A549 (cell line): Measurements from ENCODE around the gene CCT8. TPM values are rescaled to one million over a fixed set of nuclear protein-coding genes. Genes with fewer than 3 reads are reported as not detected.

Experiments used
- ATAC-seq, 2 experiments: fragments of 200-7000 bp in 1 of 2; fragments of >200 bp in 1 of 2; cut with Nextera tagmentation in 1 of 2; cut with Tn5 transposase in 1 of 2; 3 replicates each; pipeline versions ENCODE4 v1.8.0 to v1.9.1; 2018 to 2020; ENCODE audit warnings: mild to moderate bottlenecking in 1 of 2, moderate library complexity in 1 of 2
- CTCF ChIA-PET: fragments of 300-600 bp; sonication (Branson Sonifier 250); formaldehyde crosslinking; extraction: SDS; loops from one replicate; lab custom pipeline; 2021; ENCODE audit warnings: antibody characterized with exemption, inconsistent platforms; lab: Yijun Ruan, JAX
- POLR2A ChIA-PET: fragments of 350-600 bp; formaldehyde crosslinking; extraction: SDS; loops from one replicate; lab custom pipeline; 2021; ENCODE audit warnings: antibody characterized with exemption, inconsistent platforms; lab: Yijun Ruan, JAX
- DNase-seq, 2 experiments: peaks; one replicate each; pipeline versions ENCODE4 v3.0.0 to v3.0.0-alpha.2; 2011 to 2016; ENCODE audit warnings: low read depth in 1 of 2, low spot score in 1 of 2
- FAIRE-seq: peaks from 2 replicates; lab custom pipeline; 2011; peaks lifted over from hg19 to GRCh38; lab: Jason Lieb, UNC
- H3K27ac ChIP-seq, 2 experiments: fragments of >200 bp; sonication (Bioruptor Twin); formaldehyde crosslinking; 3 replicates each; pipeline ENCODE4 v1.5.1; 2016 to 2017
- H3K4me1 ChIP-seq: fragments of >200 bp; sonication (Bioruptor Twin); formaldehyde crosslinking; 3 replicates; pipeline ENCODE4 v1.6.1; 2016
- H3K4me2 ChIP-seq: fragments of >200 bp; sonication (Bioruptor Twin); formaldehyde crosslinking; 3 replicates; pipeline ENCODE4 v1.6.1; 2016
- H3K4me3 ChIP-seq: fragments of >200 bp; sonication (Bioruptor Twin); formaldehyde crosslinking; 3 replicates; pipeline ENCODE4 v1.5.1; 2016
- H3K9me3 ChIP-seq: fragments of >200 bp; sonication (Bioruptor Twin); formaldehyde crosslinking; 3 replicates; pipeline ENCODE4 v1.6.1; 2016
- BCL3 ChIP-seq: fragments of >200 bp; sonication (Bioruptor Twin); formaldehyde crosslinking; IDR thresholded peaks from 3 replicates; pipeline ENCODE4 v1.6.1; 2016
- CBX2 ChIP-seq: fragments of 200-600 bp; sonication (generic); IDR thresholded peaks from 2 replicates; pipeline ENCODE4 v1.6.1; 2016; ENCODE audit warnings: low read depth, mild to moderate bottlenecking, borderline replicate concordance
- CHD4 ChIP-seq: fragments of 200-600 bp; sonication (generic); IDR thresholded peaks from 2 replicates; pipeline ENCODE4 v1.6.1; 2016; ENCODE audit warnings: antibody characterized with exemption, mild to moderate bottlenecking, borderline replicate concordance
- E2F6 ChIP-seq: IDR thresholded peaks from 2 replicates; pipeline ENCODE4 v1.6.1; 2012; ENCODE audit warnings: low read depth, borderline replicate concordance
- ESRRA ChIP-seq: fragments of 150-350 bp; IDR thresholded peaks from 2 replicates; pipeline ENCODE4 v1.6.1; 2014; ENCODE audit warnings: mild to moderate bottlenecking, low read length, borderline replicate concordance
- FOSB ChIP-seq: fragments of 250-450 bp; sonication (Bioruptor Pico); IDR thresholded peaks from 2 replicates; pipeline ENCODE4 v1.5.0; 2020; ENCODE audit warnings: mild to moderate bottlenecking, moderate library complexity
- FOSL2 ChIP-seq, 2 experiments: fragments of 450-650 bp in 1 of 2; fragments of >200 bp in 1 of 2; sonication (Bioruptor Twin) in 1 of 2; formaldehyde crosslinking; IDR thresholded peaks; 2 replicates each; pipeline versions ENCODE4 v1.5.0 to v1.6.1; 2016 to 2020; ENCODE audit warnings: mild to moderate bottlenecking in 1 of 2, moderate library complexity in 1 of 2
- HES2 ChIP-seq: fragments of >200 bp; sonication (Bioruptor Twin); formaldehyde crosslinking; IDR thresholded peaks from 2 replicates; pipeline ENCODE4 v1.6.1; 2016
- HOXA7 ChIP-seq: fragments of 250-450 bp; sonication (Bioruptor Pico); IDR thresholded peaks from 2 replicates; pipeline ENCODE4 v1.5.0; 2020; ENCODE audit warnings: mild to moderate bottlenecking, moderate library complexity
- HOXB5 ChIP-seq: fragments of 250-450 bp; sonication (Bioruptor Pico); IDR thresholded peaks from 2 replicates; pipeline ENCODE4 v1.5.0; 2020; ENCODE audit warnings: mild to moderate bottlenecking, moderate library complexity
- JUNB ChIP-seq: fragments of >200 bp; sonication (Bioruptor Twin); formaldehyde crosslinking; IDR thresholded peaks from 2 replicates; pipeline ENCODE4 v1.6.1; 2016
- KDM1A ChIP-seq: fragments of 200-600 bp; sonication (generic); IDR thresholded peaks from 2 replicates; pipeline ENCODE4 v1.6.1; 2016; ENCODE audit warnings: low read depth, mild to moderate bottlenecking
- KDM5A ChIP-seq: fragments of 200-600 bp; sonication (generic); IDR thresholded peaks from 2 replicates; pipeline ENCODE4 v1.6.1; 2016; ENCODE audit warnings: antibody characterized with exemption, mild to moderate bottlenecking
- MAX ChIP-seq: IDR thresholded peaks from 2 replicates; pipeline ENCODE4 v1.6.1; 2012
- POLR2AphosphoS2 ChIP-seq: conservative IDR thresholded peaks from 2 replicates; pipeline ENCODE4 v1.6.1; 2012; ENCODE audit warnings: low read length, improper control_type of control experiment, inconsistent platforms
- RARB ChIP-seq: fragments of 250-450 bp; sonication (Bioruptor Pico); IDR thresholded peaks from 2 replicates; pipeline ENCODE4 v1.8.0; 2021; ENCODE audit warnings: mild to moderate bottlenecking, moderate library complexity
- SREBF2 ChIP-seq: fragments of 450-650 bp; IDR thresholded peaks from 2 replicates; pipeline ENCODE4 v1.6.1; 2014; ENCODE audit warnings: mild to moderate bottlenecking, moderate library complexity
- TFCP2L1 ChIP-seq: fragments of 250-450 bp; sonication (Bioruptor Pico); IDR thresholded peaks from 2 replicates; pipeline ENCODE4 v1.5.0; 2021; ENCODE audit warnings: mild to moderate bottlenecking
- ZFP36 ChIP-seq: fragments of 450-650 bp; IDR thresholded peaks from 2 replicates; pipeline ENCODE4 v1.6.1; 2014; ENCODE audit warnings: borderline replicate concordance; ENCODE audit not compliant: partially characterized antibody
- WGBS: methylation state at CpG from one replicate; pipeline ENCODE4 v1.1.6; 2017; ENCODE audit errors: missing lambda C conversion rate; 5-methylcytosine and 5-hydroxymethylcytosine counted together
- polyA plus RNA-seq, 4 experiments: library from polyadenylated mRNA; depleted of rRNA in 3 of 4; stranded (reverse); fragments of >200 nt; fragmentation: RNase III in 1 of 4; extraction: RNeasy Plus Mini Kit Qiagen cat#74134 plus additional on column Dnase treatment in 1 of 4; gene quantifications; 2 replicates in 3 of 4; 3 replicates in 1 of 4; pipeline ENCODE4 v1.2.3, GENCODE V29; 2011 to 2017

The CCT8 gene
- polyA plus RNA-seq, 2 of the 4 experiments (the other 2 are of a cell fraction), result 216 to 296 TPM

GRCh38 chr21:29083306-29083705 is 9.9 kb upstream of the CCT8 start:
- 79% methylated on average over 3 of the region's 3 CpGs for WGBS
- CTCF ChIA-PET, result interaction anchor here (1.4 kb wide), 1 partner anchor 265 kb away, joined by 4 read pairs; no protein-coding TSS in a partner anchor
- no peak for ATAC-seq

GRCh38 chr21:29082046-29082815 is 8.8 kb upstream of the CCT8 start:
- no peak overlapping the region for H3K27ac ChIP-seq
- DNase-seq (no peak), FAIRE-seq (no peak), ATAC-seq (no peak)
- H3K4me2 ChIP-seq, result no peak overlapping the region
- H3K4me3 ChIP-seq, result no peak overlapping the region
- ChIA-PET POLR2A (no interaction called here), CTCF (interaction anchor here (0.8 to 1.4 kb wide), 2 partner anchors 266 to 290 kb away, joined by 4 to 5 read pairs; no protein-coding TSS in a partner anchor)
- WGBS, result 88% methylated on average over 3 of the region's 3 CpGs
- no peaks in the 10 kb centered on the region for H3K9me3 ChIP-seq
- no peaks in the 10 kb centered on the region for H3K4me1 ChIP-seq
- TF ChIP-seq HOXB5, result no peak
- TF ChIP-seq RARB, result no peak
- no peak for TF ChIP-seq BCL3
- no peak for TF ChIP-seq KDM1A
- no peak for TF ChIP-seq ESRRA
- TF ChIP-seq HOXA7 (CRISPR knock-in tag), result no peak
- no peak for TF ChIP-seq ZFP36
- TF ChIP-seq POLR2AphosphoS2, result no peak
- TF ChIP-seq CBX2, result no peak
- no peak for TF ChIP-seq TFCP2L1 (CRISPR knock-in tag)
- TF ChIP-seq JUNB, result no peak
- no peak for TF ChIP-seq KDM5A
- no peak for TF ChIP-seq SREBF2
- no peak for TF ChIP-seq HES2
- no peak for TF ChIP-seq CHD4
- no peak for TF ChIP-seq E2F6
- TF ChIP-seq MAX, result no peak

More at GRCh38 chr21:29083306-29083705, 9.9 kb upstream of the CCT8 start:
- POLR2A ChIA-PET, result no interaction called here
- no peaks in the 10 kb centered on the region for H3K4me1 ChIP-seq
- no peak for FAIRE-seq
- no peak overlapping the region for H3K27ac ChIP-seq
- TF ChIP-seq SREBF2 (no peak), HOXB5 (no peak), BCL3 (no peak), FOSB (no peak), E2F6 (no peak), FOSL2 (IDR thresholded peaks at IDR 0.05) (no peak), FOSL2 (CRISPR knock-in tag; IDR thresholded peaks at IDR 0.05) (no peak)
- no peak overlapping the region for H3K4me2 ChIP-seq
- no peak overlapping the region for H3K4me3 ChIP-seq
- no peaks in the 10 kb centered on the region for H3K9me3 ChIP-seq
- DNase-seq, result no peak
